ENCODE measurements around the gene CDRT15L2. TPM values are rescaled to one million over a fixed set of nuclear protein-coding genes. Genes with fewer than 3 reads are reported as not detected.
"Not testable (repeated sequence)": the region's sequence is repeated elsewhere in the genome, so short reads cannot be mapped to it uniquely, and the experiment has no call there.

CDRT15L2 gene
- total RNA-seq, 1 experiment from 2014 or later, result not detected

DNA sequence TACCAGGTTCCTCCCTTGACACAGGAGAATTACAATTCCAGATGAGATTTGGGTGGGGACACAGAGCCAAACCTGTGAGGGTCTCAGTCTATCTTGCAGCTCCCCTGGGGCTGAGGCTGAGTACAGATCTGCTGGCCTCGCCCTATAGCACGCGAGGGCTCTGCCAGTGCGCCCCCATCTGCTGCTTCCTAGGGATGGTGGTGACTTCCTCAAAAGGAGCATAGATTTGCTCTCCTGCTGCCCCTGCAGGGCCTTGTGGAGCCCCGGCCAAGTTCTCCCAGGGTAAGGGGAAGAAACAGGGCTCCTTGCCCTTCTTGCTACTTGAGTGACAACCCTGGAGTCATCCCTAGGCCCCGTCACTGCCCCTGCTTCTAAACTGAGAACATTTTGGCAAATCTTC, 26.6 kb upstream of the CDRT15L2 start:
- BruUV-seq (replicated peaks); H3K36me3 Mint-ChIP-seq (ENCODE audit: insufficient read depth, unreplicated experiment); DNase-seq; H3K4me1 Mint-ChIP-seq (ENCODE audit: low read depth, unreplicated experiment); H3K27ac Mint-ChIP-seq (ENCODE audit: unreplicated experiment); CTCF ChIA-PET; H3K9me3 Mint-ChIP-seq (ENCODE audit: low read depth, unreplicated experiment); H3K4me3 Mint-ChIP-seq (ENCODE audit: low read depth, unreplicated experiment); intact Hi-C loops (cut with micrococcal nuclease; ENCODE audit: unreplicated experiment): not testable (repeated sequence)
- peaks cover 31% of the 10 kb centered on the region for H3K27me3 Mint-ChIP-seq (ENCODE audit: unreplicated experiment)

DNA sequence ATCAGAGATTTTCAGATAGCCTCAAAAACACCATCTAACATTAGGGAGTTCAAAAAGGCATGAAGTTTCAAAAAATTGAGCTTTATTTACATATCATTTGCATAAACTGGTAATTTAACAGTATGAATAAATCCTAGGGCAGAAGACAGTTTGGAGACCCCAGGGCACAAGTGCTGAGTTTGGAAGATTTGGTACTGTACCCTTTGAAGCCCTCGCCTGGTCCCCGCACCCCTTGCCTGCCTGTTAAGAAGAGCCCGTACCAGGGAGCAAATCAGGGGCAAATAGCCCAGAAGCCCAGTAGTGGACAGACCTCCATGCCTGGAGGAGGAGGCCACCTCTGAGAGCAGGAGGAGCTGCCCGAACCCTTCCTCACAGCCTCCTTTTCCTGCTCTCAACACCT, 24.8 kb upstream of the CDRT15L2 start:
- DNase-seq; BruUV-seq (replicated peaks); CTCF ChIA-PET; H3K9me3 Mint-ChIP-seq (ENCODE audit: low read depth, unreplicated experiment); H3K27ac Mint-ChIP-seq (ENCODE audit: unreplicated experiment); H3K4me1 Mint-ChIP-seq (ENCODE audit: low read depth, unreplicated experiment); H3K4me3 Mint-ChIP-seq (ENCODE audit: low read depth, unreplicated experiment); H3K36me3 Mint-ChIP-seq (ENCODE audit: insufficient read depth, unreplicated experiment); intact Hi-C loops (cut with micrococcal nuclease; ENCODE audit: unreplicated experiment): not testable (repeated sequence)
- peaks cover 41% of the 10 kb centered on the region for H3K27me3 Mint-ChIP-seq (ENCODE audit: unreplicated experiment)

DNA sequence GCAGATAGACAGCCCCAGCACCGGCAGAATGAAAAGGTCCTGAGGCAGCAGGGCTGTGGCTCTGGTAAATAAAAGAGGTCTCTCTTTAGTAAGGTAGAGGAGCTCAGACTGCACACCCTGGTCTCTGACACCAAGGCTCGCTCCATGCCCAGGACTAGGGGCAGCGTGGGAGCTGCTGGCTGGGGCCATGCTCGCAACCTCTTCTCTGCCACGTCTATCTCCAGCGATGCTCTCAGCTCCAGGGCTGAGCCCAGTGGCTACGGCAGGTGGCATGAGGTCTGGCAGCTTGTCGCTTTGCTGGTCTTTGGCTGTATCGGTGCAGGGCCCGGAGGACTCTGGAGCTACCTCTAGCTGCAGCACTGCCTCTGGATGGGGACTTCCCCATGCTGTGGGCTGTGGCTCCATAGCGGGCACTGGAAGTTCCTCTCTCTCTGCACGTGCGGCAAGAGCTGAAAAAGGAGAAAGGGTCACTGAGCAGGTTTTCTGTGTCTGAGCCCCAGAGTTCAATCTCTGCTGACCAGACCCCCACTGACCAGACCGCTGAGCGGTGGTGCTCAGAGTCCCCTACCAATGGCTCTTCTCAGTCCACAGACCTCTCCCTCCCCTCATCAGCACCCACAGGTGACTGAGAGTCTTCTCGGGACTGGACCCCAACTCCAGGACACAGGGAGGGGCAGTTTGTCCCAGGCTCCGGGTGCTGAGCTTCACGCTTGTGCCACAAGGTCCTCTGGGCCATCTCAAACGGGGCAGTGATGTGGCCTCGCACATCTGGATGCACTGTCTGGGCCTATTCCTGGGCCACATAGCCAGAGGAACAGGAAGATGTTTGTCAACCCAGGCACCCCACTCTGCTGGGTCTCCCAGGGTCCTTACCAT, 24.2 kb upstream of the CDRT15L2 start:
- H3K9me3 Mint-ChIP-seq (ENCODE audit: low read depth, unreplicated experiment); H3K4me3 Mint-ChIP-seq (ENCODE audit: low read depth, unreplicated experiment); H3K27ac Mint-ChIP-seq (ENCODE audit: unreplicated experiment); BruUV-seq (replicated peaks); DNase-seq; intact Hi-C loops (cut with micrococcal nuclease; ENCODE audit: unreplicated experiment); CTCF ChIA-PET; H3K36me3 Mint-ChIP-seq (ENCODE audit: insufficient read depth, unreplicated experiment); H3K4me1 Mint-ChIP-seq (ENCODE audit: low read depth, unreplicated experiment): not testable (repeated sequence)
- peaks cover 48% of the 10 kb centered on the region for H3K27me3 Mint-ChIP-seq (ENCODE audit: unreplicated experiment)

DNA sequence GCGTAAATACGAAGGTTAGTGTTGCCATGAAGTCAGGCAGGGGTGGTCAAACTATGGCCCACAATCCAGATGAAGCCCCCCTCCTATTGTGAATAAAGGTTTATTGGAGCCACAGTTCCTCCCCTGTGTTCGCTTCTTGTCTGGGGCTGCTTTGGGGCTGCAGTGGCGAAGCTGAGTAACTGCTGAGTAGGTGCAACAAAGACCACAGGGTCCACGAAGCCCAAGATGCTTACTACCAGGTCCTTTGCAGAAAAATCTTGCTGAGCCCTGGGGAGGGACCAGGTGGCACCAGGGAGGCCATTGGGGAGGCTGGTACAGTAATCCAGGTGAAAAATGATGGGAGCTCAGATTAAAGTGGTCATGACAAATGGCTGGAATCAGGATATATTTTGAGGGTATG, 21.4 kb upstream of the CDRT15L2 start:
- DNase-seq; H3K36me3 Mint-ChIP-seq (ENCODE audit: insufficient read depth, unreplicated experiment); CTCF ChIA-PET; intact Hi-C loops (cut with micrococcal nuclease; ENCODE audit: unreplicated experiment); H3K27ac Mint-ChIP-seq (ENCODE audit: unreplicated experiment); BruUV-seq (replicated peaks); H3K4me1 Mint-ChIP-seq (ENCODE audit: low read depth, unreplicated experiment); H3K9me3 Mint-ChIP-seq (ENCODE audit: low read depth, unreplicated experiment); H3K4me3 Mint-ChIP-seq (ENCODE audit: low read depth, unreplicated experiment): not testable (repeated sequence)
- H3K27me3 Mint-ChIP-seq (ENCODE audit: unreplicated experiment), result peaks cover 62% of the 10 kb centered on the region

DNA sequence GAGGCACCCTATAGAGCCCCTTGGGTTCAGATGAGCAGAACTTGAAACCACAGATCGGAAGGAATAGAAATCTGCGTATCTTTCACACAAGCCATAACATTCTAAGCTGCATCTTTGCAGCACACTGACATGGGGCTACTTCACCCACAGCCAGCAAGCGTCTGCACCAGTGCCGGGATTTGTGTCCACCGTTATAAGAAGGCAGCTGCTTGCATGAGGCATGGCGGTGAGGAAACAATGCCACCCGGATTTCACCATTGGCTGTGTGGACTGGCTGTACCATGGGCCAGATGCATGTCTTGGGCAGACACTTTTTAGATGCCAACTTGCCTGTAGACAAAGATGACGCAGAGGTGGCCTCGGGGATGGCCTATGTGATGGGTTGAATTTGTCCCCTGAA, 20.5 kb upstream of the CDRT15L2 start:
- CTCF ChIA-PET; BruUV-seq (replicated peaks); intact Hi-C loops (cut with micrococcal nuclease; ENCODE audit: unreplicated experiment); H3K9me3 Mint-ChIP-seq (ENCODE audit: low read depth, unreplicated experiment); DNase-seq; H3K27ac Mint-ChIP-seq (ENCODE audit: unreplicated experiment); H3K4me1 Mint-ChIP-seq (ENCODE audit: low read depth, unreplicated experiment); H3K36me3 Mint-ChIP-seq (ENCODE audit: insufficient read depth, unreplicated experiment); H3K4me3 Mint-ChIP-seq (ENCODE audit: low read depth, unreplicated experiment): not testable (repeated sequence)
- H3K27me3 Mint-ChIP-seq (ENCODE audit: unreplicated experiment), result peaks cover 53% of the 10 kb centered on the region

DNA sequence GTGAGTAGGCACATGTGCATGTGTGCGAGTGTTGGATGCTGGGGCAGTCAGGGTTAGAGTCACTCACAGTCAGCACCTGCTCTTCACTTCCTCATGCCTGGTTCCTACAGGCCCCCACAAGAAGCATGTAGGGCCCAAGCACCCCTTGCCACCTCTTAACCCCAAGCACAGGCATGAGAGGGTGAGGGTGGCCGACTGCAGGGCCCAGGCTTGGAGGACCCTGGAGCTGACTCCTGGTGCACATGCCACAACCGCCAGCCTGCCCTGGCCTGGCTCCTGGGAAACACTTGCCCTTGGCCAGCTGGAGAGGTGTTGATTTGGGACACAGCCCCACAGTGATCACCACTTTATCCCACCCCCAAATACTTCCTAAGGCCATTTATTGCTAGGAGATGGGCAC, 16.9 kb upstream of the CDRT15L2 start:
- intact Hi-C loops (cut with micrococcal nuclease; ENCODE audit: unreplicated experiment), result no loop called here
- CTCF ChIA-PET, result no interaction called here

DNA sequence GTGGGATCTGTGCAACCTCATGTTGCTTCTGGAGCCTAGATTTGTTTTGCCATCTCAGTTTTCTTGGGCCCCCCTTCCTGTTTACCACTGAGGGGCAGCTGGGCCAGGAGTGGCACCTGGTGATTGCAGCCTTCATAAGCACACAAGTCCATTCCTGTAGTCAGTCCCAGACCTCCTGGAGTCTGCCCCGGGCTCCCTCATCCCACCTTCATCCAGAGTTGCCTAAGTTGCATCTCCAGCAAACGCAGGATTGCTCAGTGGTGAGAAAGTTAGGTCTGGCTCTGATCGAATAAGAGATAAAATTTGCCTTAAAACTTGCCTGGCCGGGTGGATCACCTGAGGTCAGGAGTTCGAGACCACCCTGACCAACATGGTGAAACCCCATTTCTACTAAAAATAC, 14.3 kb upstream of the CDRT15L2 start:
- H3K4me3 Mint-ChIP-seq (ENCODE audit: low read depth, unreplicated experiment); intact Hi-C loops (cut with micrococcal nuclease; ENCODE audit: unreplicated experiment); DNase-seq; H3K27ac Mint-ChIP-seq (ENCODE audit: unreplicated experiment); BruUV-seq (replicated peaks); H3K4me1 Mint-ChIP-seq (ENCODE audit: low read depth, unreplicated experiment); CTCF ChIA-PET; H3K9me3 Mint-ChIP-seq (ENCODE audit: low read depth, unreplicated experiment); H3K36me3 Mint-ChIP-seq (ENCODE audit: insufficient read depth, unreplicated experiment): not testable (repeated sequence)
- peaks cover 44% of the 10 kb centered on the region for H3K27me3 Mint-ChIP-seq (ENCODE audit: unreplicated experiment)

More for the DNA sequence above, 16.9 kb upstream of the CDRT15L2 start:
- no peak overlapping the region for H3K27ac Mint-ChIP-seq (ENCODE audit: unreplicated experiment)
- no peak for DNase-seq
- no peak overlapping the region for H3K4me3 Mint-ChIP-seq (ENCODE audit: low read depth, unreplicated experiment)
- peaks cover 48% of the 10 kb centered on the region for H3K27me3 Mint-ChIP-seq (ENCODE audit: unreplicated experiment)
- H3K4me1 Mint-ChIP-seq (ENCODE audit: low read depth, unreplicated experiment), result no peaks in the 10 kb centered on the region
- no TSS peak for BruUV-seq (replicated peaks)
- no peaks in the 10 kb centered on the region for H3K36me3 Mint-ChIP-seq (ENCODE audit: insufficient read depth, unreplicated experiment)
- H3K9me3 Mint-ChIP-seq (ENCODE audit: low read depth, unreplicated experiment), result no peaks in the 10 kb centered on the region
- TF ChIP-seq, protein P1, sequence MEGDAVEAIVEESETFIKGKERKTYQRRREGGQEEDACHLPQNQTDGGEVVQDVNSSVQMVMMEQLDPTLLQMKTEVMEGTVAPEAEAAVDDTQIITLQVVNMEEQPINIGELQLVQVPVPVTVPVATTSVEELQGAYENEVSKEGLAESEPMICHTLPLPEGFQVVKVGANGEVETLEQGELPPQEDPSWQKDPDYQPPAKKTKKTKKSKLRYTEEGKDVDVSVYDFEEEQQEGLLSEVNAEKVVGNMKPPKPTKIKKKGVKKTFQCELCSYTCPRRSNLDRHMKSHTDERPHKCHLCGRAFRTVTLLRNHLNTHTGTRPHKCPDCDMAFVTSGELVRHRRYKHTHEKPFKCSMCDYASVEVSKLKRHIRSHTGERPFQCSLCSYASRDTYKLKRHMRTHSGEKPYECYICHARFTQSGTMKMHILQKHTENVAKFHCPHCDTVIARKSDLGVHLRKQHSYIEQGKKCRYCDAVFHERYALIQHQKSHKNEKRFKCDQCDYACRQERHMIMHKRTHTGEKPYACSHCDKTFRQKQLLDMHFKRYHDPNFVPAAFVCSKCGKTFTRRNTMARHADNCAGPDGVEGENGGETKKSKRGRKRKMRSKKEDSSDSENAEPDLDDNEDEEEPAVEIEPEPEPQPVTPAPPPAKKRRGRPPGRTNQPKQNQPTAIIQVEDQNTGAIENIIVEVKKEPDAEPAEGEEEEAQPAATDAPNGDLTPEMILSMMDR (IDR thresholded peaks at IDR 0.05; ENCODE audit: unreplicated experiment), result no peak
